GM19328 (cell line): ENCODE data around the gene SLC13A3.

Experiments used
- ATAC-seq: cut with Tn5 transposase; IDR thresholded peaks from one replicate; pipeline ENCODE4 v1.9.1; 2021; ENCODE audit warnings: mild to moderate bottlenecking, moderate library complexity; ENCODE audit not compliant: unreplicated experiment

SLC13A3 gene

GRCh38 chr20:46583411-46584214, 67.6 kb downstream of the SLC13A3 start:
- ATAC-seq: no peak

- ATAC-seq: no peak
Observed at GRCh38 chr20:46582648-46583047, 68.6 kb downstream of the SLC13A3 start.

GRCh38 chr20:46581391-46581790, 69.9 kb downstream of the SLC13A3 start:
- no peak for ATAC-seq

- no peak for ATAC-seq
Observed at GRCh38 chr20:46580613-46581205, 70.5 kb downstream of the SLC13A3 start.

GRCh38 chr20:46578745-46579144, 72.5 kb downstream of the SLC13A3 start:
- no peak for ATAC-seq

- no peak for ATAC-seq
Observed at GRCh38 chr20:46576774-46577395, 74.4 kb downstream of the SLC13A3 start.

DNA sequence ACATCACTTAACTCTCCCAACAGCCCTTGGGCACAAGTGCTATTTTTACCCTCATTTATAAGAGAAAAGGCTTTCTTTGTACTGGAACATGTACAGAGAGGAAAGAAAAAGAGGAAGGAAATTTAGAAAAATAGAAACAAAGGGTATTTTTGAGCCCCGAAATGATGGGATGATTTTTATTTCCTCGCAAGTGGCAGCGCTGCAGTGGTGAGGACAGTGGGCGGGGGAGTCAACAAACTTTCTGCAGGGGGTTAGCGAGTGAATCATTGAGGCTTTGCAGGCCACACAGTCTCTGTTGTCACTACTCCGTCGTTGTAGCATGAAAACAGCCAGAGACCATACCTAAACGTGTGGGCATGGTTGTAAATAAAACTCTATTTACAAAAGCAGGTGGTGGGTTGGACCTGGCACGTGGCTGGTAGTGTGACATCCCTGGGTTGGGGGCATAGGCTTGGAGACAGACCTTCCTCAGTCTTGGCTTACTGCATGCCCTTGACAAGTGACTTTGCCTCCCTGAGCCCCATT, 75.3 kb downstream of the SLC13A3 start:
- no peak for ATAC-seq

- ATAC-seq: no peak
Observed at GRCh38 chr20:46575394-46575793, 75.9 kb downstream of the SLC13A3 start.

DNA sequence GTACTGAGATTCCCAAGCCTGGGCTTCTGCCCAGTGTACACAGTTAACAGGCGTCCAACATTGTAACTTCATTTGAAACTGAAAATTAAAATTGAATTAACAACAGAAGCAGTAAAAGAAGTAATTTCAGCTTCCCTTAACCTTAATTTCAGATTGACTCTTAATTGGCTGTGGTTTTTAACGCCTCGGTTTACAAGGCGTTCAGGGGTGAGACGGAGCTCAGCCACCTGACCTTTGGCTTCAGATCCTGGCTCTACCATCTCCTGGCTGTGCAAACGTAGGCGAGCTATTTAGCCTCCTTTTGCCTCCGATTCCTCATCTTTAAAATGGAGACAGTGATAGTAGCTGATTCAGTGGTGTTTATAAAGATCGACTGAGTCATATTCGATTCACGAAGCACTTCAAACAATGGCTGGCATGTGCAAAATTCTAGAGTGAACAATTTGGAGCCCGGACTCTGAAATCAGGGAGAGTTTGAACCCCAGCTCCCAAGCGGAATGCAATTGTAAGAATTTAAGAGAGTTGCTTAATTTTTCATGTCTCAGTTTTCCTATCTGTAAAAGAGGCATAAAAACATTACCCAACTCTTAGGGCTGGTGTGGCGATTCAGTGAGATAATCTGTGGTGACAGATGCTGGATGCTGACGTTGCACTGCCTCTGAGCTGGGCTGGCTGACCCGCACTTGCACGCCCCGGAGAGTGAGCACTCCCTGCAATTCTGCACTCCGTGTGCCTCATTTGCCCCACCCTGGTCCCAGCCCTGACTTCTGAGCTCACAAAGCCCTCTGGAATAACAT, 77.3 kb downstream of the SLC13A3 start:
- no peak for ATAC-seq

DNA sequence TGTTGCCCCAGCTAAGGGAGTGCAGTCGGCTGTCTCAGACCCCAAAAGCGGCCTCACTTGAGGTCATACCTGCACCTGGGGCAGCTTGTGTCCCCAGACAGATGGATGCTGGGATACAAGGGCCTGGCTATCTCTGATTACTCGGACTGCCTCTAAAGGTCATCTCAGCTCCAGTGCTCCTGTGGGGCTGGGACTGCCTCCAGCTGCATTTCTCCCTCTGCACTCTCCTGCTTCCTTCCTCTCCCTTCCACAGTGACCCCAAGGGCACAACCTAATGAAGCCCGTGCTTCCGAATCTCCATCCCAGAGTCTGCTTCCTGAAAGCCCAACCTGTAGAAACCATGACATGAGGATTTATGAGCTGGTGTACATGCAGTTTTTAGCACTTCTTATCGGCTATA, 78.0 kb downstream of the SLC13A3 start:
- ATAC-seq: no peak

DNA sequence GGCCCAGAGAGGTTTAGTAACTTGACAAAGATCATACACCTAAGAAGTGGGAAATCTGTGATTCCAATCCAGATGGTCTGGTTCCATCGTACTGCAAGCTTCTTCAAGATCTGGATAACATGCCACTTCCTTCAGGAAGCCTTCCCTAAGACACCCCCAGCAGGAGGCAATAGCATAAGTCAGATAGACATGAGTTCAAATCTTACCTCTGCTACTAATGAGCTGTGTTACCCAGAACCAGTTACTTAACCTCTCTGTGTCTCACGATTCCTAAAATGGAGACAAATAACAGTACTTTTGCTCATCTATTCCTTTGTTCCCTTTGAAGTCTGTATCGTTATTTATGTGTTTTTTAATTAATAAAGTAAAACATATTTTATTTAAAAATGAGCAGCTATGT, 78.5 kb downstream of the SLC13A3 start:
- ATAC-seq: no peak

DNA sequence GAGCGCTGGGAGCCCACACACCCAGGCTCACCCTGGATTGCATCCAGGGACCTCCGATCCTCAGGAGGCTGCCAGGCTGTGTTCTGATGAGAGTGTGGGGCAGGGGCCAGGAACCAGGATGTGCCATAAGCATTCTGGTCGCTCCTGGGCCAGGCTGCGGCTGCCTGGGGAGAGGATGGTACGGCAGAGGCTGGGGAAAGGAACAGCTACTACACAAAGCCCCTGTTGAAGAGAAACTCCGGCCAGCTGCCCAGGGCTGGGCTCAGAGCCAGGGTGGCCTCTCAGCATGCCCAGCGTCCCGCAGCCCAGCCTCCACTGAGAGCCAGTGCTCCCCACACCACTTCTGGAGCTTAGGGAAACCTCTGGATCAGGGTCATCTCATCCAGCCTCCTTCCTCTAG, 79.1 kb downstream of the SLC13A3 start:
- ATAC-seq: no peak

GRCh38 chr20:46571418-46571817, 79.8 kb downstream of the SLC13A3 start:
- no peak for ATAC-seq

DNA sequence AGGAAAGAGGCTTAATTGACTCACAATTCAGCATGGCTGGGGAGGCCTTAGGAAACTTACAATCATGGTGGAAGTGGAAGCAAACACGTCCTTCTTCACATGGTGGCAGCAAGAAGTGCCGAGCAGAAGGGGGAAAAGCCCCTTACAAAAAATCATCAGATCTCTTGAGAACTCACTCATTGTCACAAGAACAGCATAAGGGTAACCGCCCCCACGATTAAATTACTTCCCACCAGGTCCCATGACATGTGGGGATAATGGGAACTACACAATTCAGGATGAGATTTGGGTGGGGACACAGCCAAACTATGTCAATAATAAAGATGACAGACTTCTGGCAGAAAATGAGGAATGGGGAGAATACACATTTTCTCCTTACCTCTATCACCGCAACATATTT, 80.3 kb downstream of the SLC13A3 start:
- no peak for ATAC-seq

DNA sequence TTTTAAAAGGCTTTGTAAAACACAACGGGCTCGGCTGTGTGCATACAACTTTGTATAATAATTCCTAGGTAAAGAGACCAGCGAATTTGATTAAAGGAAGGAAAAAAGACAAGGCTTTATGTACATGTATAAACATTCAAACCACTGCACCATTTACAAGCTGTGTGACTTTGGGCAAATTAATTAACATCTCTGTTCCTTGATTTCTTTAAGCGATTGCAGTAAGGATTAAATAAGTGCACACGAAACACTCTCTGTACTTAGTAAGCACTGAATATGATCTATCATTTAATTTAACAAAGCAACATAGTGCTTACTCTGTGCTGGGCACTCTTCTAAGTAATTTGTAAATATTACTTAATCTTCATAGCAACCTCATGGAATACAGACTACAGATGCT, 81.3 kb downstream of the SLC13A3 start:
- no peak for ATAC-seq

GRCh38 chr20:46568570-46569129, 82.6 kb downstream of the SLC13A3 start:
- ATAC-seq: no peak

DNA sequence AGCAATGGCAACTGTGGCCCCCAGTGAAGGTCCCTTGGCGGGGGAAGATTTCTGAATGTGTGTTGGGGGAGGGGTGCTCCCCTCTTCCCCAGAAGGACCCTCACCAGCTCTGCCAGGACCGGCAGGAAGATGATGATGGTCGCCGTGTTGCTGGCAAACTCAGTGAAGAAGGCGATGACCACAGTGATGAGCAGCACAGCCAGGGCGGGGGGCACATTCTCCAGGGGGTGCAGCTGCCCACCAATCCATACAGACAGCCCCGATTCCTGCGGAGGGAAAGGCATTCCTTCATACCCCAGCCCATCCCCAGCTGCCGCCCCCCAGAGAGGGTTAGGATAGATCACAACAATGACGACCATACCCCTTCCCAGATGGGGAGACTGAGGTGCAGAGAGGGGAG, 85.1 kb downstream of the SLC13A3 start:
- no peak for ATAC-seq

DNA sequence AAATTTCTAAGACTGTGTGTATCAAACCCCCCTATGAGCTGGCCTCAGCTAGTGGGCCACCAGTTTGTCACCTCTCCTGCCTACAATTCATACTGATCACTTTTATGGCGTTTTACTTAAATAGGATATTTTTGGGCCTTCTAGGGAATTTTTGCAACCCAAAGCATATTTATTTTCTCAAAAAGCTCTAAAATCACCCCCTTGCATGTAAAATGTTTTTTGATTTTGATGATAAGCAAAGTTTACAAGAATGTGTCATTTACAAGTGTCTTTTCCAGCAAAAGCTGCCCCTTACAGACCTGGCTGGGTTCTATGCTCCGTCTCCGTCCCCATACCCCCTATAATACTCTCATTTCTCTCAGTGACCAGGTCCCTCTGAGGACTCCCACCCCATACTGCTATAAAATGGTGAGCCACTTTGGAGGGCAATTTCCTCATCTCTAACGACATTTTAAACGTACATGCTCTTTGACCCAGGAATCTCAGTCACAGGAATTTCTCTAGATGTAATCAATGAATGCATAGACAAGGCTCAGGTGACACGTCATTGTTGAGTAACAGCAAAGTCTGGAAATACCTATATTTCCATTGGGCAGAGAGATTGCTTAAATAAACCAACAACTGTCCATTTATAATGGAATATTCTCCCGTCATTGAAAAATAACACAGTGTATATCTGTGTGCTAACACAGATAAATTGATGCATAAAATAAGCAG, 86.9 kb downstream of the SLC13A3 start:
- ATAC-seq: no peak

GRCh38 chr20:46563860-46564221, 87.4 kb downstream of the SLC13A3 start:
- no peak for ATAC-seq

GRCh38 chr20:46563170-46563859, 87.9 kb downstream of the SLC13A3 start:
- ATAC-seq: no peak
